Neural crest cell (in vitro differentiated cells): ENCODE results near the gene HIF3A. TPM values are rescaled to one million over a fixed set of nuclear protein-coding genes. Genes with fewer than 3 reads are reported as not detected.

Experiments used
- DNase-seq: peaks from one replicate; pipeline ENCODE4 v3.0.0; 2021; ENCODE audit warnings: low read depth, mixed read lengths, low spot score
- H3K27ac Mint-ChIP-seq: one replicate; pipeline ENCODE4 v1.8.0; 2021; ENCODE audit warnings: mild to moderate bottlenecking, mixed read lengths; ENCODE audit not compliant: unreplicated experiment
- H3K27me3 Mint-ChIP-seq: 2 replicates; pipeline ENCODE4 v1.8.0; 2021; ENCODE audit warnings: low read depth, mild to moderate bottlenecking, mixed read lengths
- H3K36me3 Mint-ChIP-seq: 2 replicates; pipeline ENCODE4 v1.8.0; 2021; ENCODE audit warnings: low read depth, mild to moderate bottlenecking, mixed read lengths
- H3K4me1 Mint-ChIP-seq: 2 replicates; pipeline ENCODE4 v1.8.0; 2021; ENCODE audit warnings: mixed read lengths
- H3K4me3 Mint-ChIP-seq: one replicate; pipeline ENCODE4 v1.8.0; 2021; ENCODE audit warnings: mild to moderate bottlenecking, mixed read lengths
- H3K9me3 Mint-ChIP-seq: 2 replicates; pipeline ENCODE4 v1.8.0; 2021; ENCODE audit warnings: mixed read lengths
- CTCF ChIP-seq: fragments of 200-600 bp; sonication (generic); conservative IDR thresholded peaks from 2 replicates; pipeline ENCODE4 v1.5.0; 2021; ENCODE audit warnings: antibody characterized with exemption, mild to moderate bottlenecking
- total RNA-seq: library from RNA; stranded (reverse); gene quantifications from 2 replicates; pipeline ENCODE4 v1.2.1, GENCODE V29; 2021

The HIF3A gene
- total RNA-seq, 1 donor from 2014 or later = 7.6 TPM

GRCh38 chr19:46347985-46348384 lies 51.1 kb downstream of the HIF3A start:
- peaks cover 3% of the 10 kb centered on the region for H3K36me3 Mint-ChIP-seq
- H3K9me3 Mint-ChIP-seq = no peaks in the 10 kb centered on the region
- H3K4me1 Mint-ChIP-seq = peaks cover 38% of the 10 kb centered on the region
- no peak overlapping the region for H3K27ac Mint-ChIP-seq
- peak overlapping the region; percentile 99 for H3K4me3 Mint-ChIP-seq
- no peaks in the 10 kb centered on the region for H3K27me3 Mint-ChIP-seq
- TF ChIP-seq CTCF = no peak
- DNase-seq = no peak

- no peak for DNase-seq
- Mint-ChIP-seq H3K4me1 (peaks cover 38% of the 10 kb centered on the region), H3K4me3 (peak overlapping the region; percentile 99), H3K27me3 (no peaks in the 10 kb centered on the region), H3K27ac (peak overlapping the region; percentile 84), H3K36me3 (peaks cover 3% of the 10 kb centered on the region), H3K9me3 (no peaks in the 10 kb centered on the region)
- no peak for TF ChIP-seq CTCF
Observed at GRCh38 chr19:46349311-46349993, 52.6 kb downstream of the HIF3A start.

- DNase-seq = no peak
- H3K36me3 Mint-ChIP-seq = peaks cover 3% of the 10 kb centered on the region
- peaks cover 38% of the 10 kb centered on the region for H3K4me1 Mint-ChIP-seq
- no peaks in the 10 kb centered on the region for H3K27me3 Mint-ChIP-seq
- H3K9me3 Mint-ChIP-seq = no peaks in the 10 kb centered on the region
- no peak overlapping the region for H3K27ac Mint-ChIP-seq
- no peak for TF ChIP-seq CTCF
- H3K4me3 Mint-ChIP-seq = peak overlapping the region; percentile 31
Observed at GRCh38 chr19:46350029-46350757, 53.4 kb downstream of the HIF3A start.

GRCh38 chr19:46350758-46351159 lies 53.9 kb downstream of the HIF3A start:
- Mint-ChIP-seq H3K4me3 (no peak overlapping the region), H3K9me3 (no peaks in the 10 kb centered on the region), H3K4me1 (peaks cover 38% of the 10 kb centered on the region), H3K36me3 (peaks cover 3% of the 10 kb centered on the region), H3K27me3 (no peaks in the 10 kb centered on the region), H3K27ac (no peak overlapping the region)
- no peak for DNase-seq
- TF ChIP-seq CTCF = no peak

GRCh38 chr19:46351241-46352041 lies 54.6 kb downstream of the HIF3A start:
- Mint-ChIP-seq H3K9me3 (no peaks in the 10 kb centered on the region), H3K27ac (peak overlapping the region; percentile 38), H3K36me3 (peaks cover 3% of the 10 kb centered on the region), H3K4me3 (peak overlapping the region; percentile 41), H3K4me1 (peaks cover 35% of the 10 kb centered on the region), H3K27me3 (no peaks in the 10 kb centered on the region)
- TF ChIP-seq CTCF = no peak
- no peak for DNase-seq
